NCI-H2029 (cell line): Measurements from ENCODE around the gene RRP1.
"Not testable (repeated sequence)": the region's sequence is repeated elsewhere in the genome, so short reads cannot be mapped to it uniquely, and the experiment has no call there.

Experiments
- DNase-seq: peaks from one replicate; lab custom pipeline; 2025; lab: John Stamatoyannopoulos, UW

RRP1 gene

DNA sequence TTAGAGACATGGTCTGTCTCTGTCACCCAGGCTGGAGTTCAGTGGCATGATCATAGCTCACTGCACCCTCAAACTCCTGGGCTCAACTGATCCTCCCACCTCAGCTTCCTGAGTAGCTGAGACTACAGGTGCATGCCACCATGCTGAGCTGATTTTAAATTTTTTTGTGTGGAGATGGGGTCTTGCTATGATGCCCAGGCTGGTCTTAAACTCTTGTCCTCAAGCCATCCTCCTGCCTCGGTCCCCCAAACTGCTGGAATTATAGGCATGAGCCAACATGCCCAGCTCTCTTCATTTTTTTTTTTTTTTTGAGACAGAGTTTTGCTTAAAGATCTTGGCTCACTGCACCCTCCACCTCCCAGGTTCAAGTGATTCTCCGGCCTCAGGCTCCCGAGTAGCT, 50.9 kb downstream of the RRP1 start:
- no peak for DNase-seq

GRCh38 chr21:43842742-43843141, 53.4 kb downstream of the RRP1 start:
- no peak for DNase-seq

GRCh38 chr21:43844906-43845305, 55.5 kb downstream of the RRP1 start:
- not testable (repeated sequence) for DNase-seq

DNA sequence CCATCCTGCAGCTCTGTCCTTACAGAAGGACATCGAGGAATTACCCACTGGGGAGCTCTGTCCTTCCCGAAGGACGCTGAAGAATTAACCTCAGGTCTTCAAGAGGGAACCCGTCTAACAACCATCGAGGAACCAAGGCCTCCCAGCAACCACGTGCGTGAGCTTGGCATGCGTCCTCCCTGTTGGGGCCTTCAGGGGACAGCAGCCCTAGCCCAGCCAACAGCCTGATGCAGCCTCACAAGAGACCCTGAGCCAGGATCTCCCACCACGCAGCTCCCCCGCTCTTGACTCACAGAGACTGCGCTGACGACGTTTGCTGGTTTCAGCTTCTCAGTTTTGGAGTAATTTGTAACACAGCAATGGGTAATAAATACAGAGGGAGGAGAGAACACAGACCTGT, 56.0 kb downstream of the RRP1 start:
- DNase-seq = no peak

GRCh38 chr21:43846430-43846829, 57.1 kb downstream of the RRP1 start:
- DNase-seq = no peak

DNA sequence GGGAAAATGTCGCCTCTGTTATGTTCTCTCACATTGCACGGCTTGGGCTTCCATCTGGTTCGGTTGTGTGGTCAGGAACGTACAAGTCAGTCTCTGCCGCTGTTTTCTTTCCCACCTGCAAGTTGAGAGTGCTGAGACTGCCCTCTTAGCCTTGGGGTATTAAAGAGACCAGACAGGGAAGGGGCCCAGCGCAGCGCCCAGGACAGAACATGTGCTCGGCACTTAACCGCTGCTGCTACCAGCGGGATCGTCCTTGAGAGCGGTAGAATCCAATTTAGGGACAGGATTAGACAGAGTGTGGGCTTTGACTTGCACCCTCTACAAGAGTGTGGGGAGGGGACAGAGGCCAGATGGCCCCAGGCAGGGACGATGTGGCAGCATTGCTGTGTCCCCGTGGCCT, 57.9 kb downstream of the RRP1 start:
- no peak for DNase-seq

- DNase-seq = no peak
These were observed 59.4 kb downstream of the RRP1 start for GRCh38 chr21:43848771-43849170.

GRCh38 chr21:43849532-43850299, 60.3 kb downstream of the RRP1 start:
- DNase-seq = no peak

DNA sequence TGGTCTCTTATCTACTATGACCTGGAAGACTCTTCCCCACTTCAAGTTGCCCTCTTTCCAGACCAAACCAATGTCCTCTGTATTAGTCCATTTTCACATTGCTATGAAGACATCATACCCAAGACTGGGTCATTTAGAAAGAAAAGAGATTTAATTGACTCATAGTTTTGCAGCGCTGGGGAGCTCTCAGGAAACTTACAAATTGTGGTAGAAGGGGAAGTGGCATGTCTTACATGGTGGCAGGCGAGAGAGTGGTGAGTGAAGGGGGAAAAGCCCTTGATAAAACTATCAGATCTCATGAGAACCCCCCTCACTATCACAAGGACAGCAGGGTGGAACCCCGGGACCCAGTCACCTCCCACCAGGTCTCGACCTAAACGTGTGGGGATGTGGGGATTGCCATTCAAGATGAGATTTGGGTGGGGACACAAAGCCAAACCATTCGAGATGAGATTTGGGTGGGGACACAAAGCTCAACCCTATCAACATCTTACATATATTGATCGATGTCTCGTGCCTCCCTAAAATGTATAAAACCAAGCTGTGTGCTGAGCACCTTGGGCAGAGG, 61.4 kb downstream of the RRP1 start:
- DNase-seq = no peak

GRCh38 chr21:43851593-43851992, 62.2 kb downstream of the RRP1 start:
- no peak for DNase-seq

DNA sequence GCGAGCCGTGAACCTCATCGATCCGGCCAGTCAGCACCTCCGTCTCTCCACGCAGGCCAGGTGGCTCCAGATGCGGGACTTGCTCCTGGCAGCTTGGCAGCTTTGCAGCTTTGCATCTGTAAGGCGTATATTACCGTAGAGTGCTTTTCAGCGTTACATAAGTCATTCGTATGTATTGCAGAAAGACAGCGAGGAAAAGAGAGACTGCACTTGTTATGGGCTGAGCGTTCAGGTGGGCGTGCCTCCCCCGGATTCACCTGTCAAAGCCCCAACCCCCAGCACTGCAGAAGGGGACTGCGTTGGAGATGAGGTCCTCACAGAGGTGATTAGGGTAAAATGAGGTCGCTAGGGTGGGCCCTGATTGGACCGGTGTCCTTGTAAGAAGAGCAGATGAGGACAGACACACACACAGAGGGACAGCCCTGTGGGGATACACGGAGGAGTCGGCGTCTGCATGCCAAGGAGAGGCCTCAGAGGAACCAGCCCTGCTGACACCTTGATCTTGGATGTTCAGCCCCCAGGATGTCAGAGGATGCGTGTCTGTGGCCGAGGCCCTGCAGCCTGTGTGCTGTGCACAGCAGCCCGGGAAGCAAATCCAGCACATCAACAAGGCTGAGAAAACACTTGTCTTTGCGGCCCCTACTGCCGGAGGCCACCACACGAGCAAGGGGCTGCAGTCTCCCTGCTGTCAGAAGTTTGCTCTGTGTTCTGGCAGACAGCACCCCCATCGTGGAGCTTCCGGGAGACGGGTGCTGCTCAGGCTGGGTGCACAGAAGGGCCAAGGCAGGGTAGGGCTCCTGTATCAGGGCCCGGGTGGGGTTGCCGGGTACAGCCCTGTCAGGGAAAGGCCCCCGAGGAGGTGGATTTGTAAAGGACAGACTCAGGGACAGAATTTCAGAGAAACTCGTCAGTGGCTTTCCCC, 64.7 kb downstream of the RRP1 start:
- DNase-seq = no peak
